Fibroblast of lung (primary cell): Measurements from ENCODE around the gene ATP9B. TPM values are rescaled to one million over a fixed set of nuclear protein-coding genes. Genes with fewer than 3 reads are reported as not detected.

ENCODE experiments used
- DNase-seq, 2 donors: peaks; one replicate each; pipeline versions ENCODE4 v3.0.0 to v3.0.0-alpha.2; 2010; ENCODE audit warnings: low read depth in 2 of 2
- H2AFZ ChIP-seq: 2 replicates; pipeline ENCODE4 v1.5.1; 2012; ENCODE audit warnings: low read length, control low read depth, inconsistent platforms
- H3K27ac ChIP-seq: 2 replicates; pipeline ENCODE4 v1.5.1; 2011; ENCODE audit warnings: low read length, control low read depth; ENCODE audit not compliant: insufficient read depth
- H3K27me3 ChIP-seq: 2 replicates; pipeline ENCODE4 v1.5.1; 2011; ENCODE audit warnings: mild to moderate bottlenecking, low read length; ENCODE audit not compliant: control insufficient read depth, insufficient read depth
- H3K36me3 ChIP-seq: 2 replicates; pipeline ENCODE4 v1.5.1; 2011; ENCODE audit warnings: low read length; ENCODE audit not compliant: control insufficient read depth, insufficient read depth
- H3K4me1 ChIP-seq: 2 replicates; pipeline ENCODE4 v1.5.1; 2011; ENCODE audit warnings: low read length; ENCODE audit not compliant: control insufficient read depth, insufficient read depth; ENCODE audit errors: extremely low read depth
- H3K4me2 ChIP-seq: 2 replicates; pipeline ENCODE4 v1.5.1; 2011; ENCODE audit warnings: low read length, control low read depth; ENCODE audit not compliant: insufficient read depth; ENCODE audit errors: extremely low read depth
- H3K4me3 ChIP-seq, 4 experiments: fragments of 200-600 bp in 1 of 4; sonication (generic) in 1 of 4; replicated peaks in 1 of 4; 2 replicates each; pipeline ENCODE4 v1.5.1; 2011 to 2016; ENCODE audit warnings: low read length in 4 of 4, low read depth in 3 of 4, mild to moderate bottlenecking in 3 of 4, control low read depth in 2 of 4, inconsistent platforms in 1 of 4, mixed read lengths in 1 of 4; ENCODE audit not compliant: insufficient read depth in 1 of 4; ENCODE audit errors: control extremely low read depth in 1 of 4
- H3K79me2 ChIP-seq: 2 replicates; pipeline ENCODE4 v1.5.1; 2012; ENCODE audit warnings: mild to moderate bottlenecking, low read length, inconsistent platforms; ENCODE audit not compliant: control insufficient read depth, insufficient read depth
- H3K9ac ChIP-seq: 2 replicates; pipeline ENCODE4 v1.5.1; 2011; ENCODE audit warnings: mild to moderate bottlenecking, low read length, control low read depth; ENCODE audit not compliant: insufficient read depth
- H3K9me3 ChIP-seq: 2 replicates; pipeline ENCODE4 v1.5.1; 2012; ENCODE audit warnings: low read depth, low read length; ENCODE audit not compliant: control insufficient read depth, insufficient read depth
- H4K20me1 ChIP-seq: 2 replicates; pipeline ENCODE4 v1.5.1; 2011; ENCODE audit warnings: low read length; ENCODE audit not compliant: control insufficient read depth, insufficient read depth; ENCODE audit errors: extremely low read depth
- EZH2 ChIP-seq: IDR thresholded peaks from 2 replicates; pipeline ENCODE4 v1.5.1; 2012; ENCODE audit warnings: low read length, control low read depth, mild to moderate bottlenecking; ENCODE audit errors: missing control alignments
- polyA plus RNA-seq, 2 donors: library from polyadenylated mRNA; depleted of rRNA in 1 of 2; stranded (reverse) in 1 of 2; unstranded in 1 of 2; fragments of >200 nt; gene quantifications; 2 replicates each; pipeline ENCODE4 v1.2.1, GENCODE V29; 2011 to 2012; ENCODE audit warnings: missing spikeins in 1 of 2
- total RNA-seq: library from RNA; depleted of rRNA; stranded (reverse); fragments of >200 nt; gene quantifications from 2 replicates; pipeline ENCODE4 v1.2.1, GENCODE V29; 2014
- TF ChIP-seq, protein P1 (sequence below), 2 donors: IDR thresholded peaks in 1 of 2; conservative IDR thresholded peaks in 1 of 2; 1 replicate in 1 of 2; 2 replicates in 1 of 2; pipeline ENCODE4 v1.5.1; 2011 to 2012; ENCODE audit warnings: low read length in 2 of 2, control low read depth in 1 of 2, inconsistent platforms in 1 of 2, low read depth in 1 of 2, mild to moderate bottlenecking in 1 of 2

The ATP9B gene
- total and polyA plus RNA-seq, 2 donors (not counting 1 experiment from before 2014, with no cell fraction given), result 11.2 to 27.7 TPM

DNA sequence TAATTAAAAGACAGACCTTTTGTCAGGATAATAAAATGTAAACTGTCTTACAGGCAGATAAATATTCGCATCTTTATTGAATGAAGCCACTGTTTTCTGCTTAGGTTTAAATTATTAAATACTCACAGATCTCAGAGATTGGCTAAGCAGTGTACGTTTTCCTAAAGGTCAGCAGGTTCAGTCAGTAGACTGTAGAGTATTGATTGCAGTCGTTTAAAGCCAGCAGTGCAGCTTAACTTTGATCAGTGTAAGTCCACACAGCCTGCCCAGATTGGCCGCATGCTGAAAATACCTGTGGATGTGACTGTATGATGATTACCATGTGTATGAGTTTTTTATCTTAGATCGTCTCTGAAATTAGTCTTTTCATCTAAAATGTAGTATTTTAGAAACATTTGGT is 42.3 kb downstream of the ATP9B start:
- Histone ChIP-seq H3K9me3 (no peaks in the 10 kb centered on the region), H3K9ac (no peak overlapping the region), H3K27ac (no peak overlapping the region), H3K4me2 (no peak overlapping the region), H3K36me3 (no peaks in the 10 kb centered on the region), H4K20me1 (no peaks in the 10 kb centered on the region), H3K4me3 (no peak overlapping the region), H2AFZ (no peak overlapping the region), H3K27me3 (no peaks in the 10 kb centered on the region), H3K4me1 (no peaks in the 10 kb centered on the region), H3K79me2 (peaks cover 3% of the 10 kb centered on the region)
- TF ChIP-seq EZH2, result no peak
- TF ChIP-seq, protein P1, sequence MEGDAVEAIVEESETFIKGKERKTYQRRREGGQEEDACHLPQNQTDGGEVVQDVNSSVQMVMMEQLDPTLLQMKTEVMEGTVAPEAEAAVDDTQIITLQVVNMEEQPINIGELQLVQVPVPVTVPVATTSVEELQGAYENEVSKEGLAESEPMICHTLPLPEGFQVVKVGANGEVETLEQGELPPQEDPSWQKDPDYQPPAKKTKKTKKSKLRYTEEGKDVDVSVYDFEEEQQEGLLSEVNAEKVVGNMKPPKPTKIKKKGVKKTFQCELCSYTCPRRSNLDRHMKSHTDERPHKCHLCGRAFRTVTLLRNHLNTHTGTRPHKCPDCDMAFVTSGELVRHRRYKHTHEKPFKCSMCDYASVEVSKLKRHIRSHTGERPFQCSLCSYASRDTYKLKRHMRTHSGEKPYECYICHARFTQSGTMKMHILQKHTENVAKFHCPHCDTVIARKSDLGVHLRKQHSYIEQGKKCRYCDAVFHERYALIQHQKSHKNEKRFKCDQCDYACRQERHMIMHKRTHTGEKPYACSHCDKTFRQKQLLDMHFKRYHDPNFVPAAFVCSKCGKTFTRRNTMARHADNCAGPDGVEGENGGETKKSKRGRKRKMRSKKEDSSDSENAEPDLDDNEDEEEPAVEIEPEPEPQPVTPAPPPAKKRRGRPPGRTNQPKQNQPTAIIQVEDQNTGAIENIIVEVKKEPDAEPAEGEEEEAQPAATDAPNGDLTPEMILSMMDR (conservative IDR thresholded peaks at IDR 0.05 in 1 of 2, IDR thresholded peaks at IDR 0.05 in 1 of 2; ENCODE audit: low read depth in 1 of 2, low read length in 2 of 2), result no peak
- DNase-seq, result no peak

DNA sequence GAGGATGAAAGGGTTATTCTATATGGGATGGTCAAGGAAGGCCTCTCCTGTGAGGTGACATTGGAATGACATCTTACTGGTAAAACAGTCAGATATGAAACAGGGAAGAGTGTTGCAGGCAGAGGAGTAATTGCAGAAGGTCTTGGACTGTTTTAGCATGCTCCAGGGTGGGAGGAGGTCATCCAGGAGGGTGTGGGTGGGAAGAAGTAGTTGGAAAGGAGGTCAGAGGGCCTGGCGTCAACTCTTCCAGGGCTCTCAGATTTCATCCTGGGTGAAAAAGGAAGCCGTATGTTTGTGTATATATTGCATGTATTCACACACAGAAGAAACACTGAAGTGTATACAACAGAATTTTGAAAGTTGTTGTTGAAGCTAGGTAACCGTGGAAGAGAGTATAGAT is 48.2 kb downstream of the ATP9B start:
- Histone ChIP-seq H3K4me1 (no peaks in the 10 kb centered on the region), H3K79me2 (no peaks in the 10 kb centered on the region), H3K27ac (no peak overlapping the region), H2AFZ (no peak overlapping the region), H3K27me3 (no peaks in the 10 kb centered on the region), H3K36me3 (no peaks in the 10 kb centered on the region), H3K9ac (no peak overlapping the region), H3K4me2 (no peak overlapping the region), H3K9me3 (no peaks in the 10 kb centered on the region), H4K20me1 (no peaks in the 10 kb centered on the region), H3K4me3 (no peak overlapping the region)
- TF ChIP-seq, protein P1 (conservative IDR thresholded peaks at IDR 0.05 in 1 of 2, IDR thresholded peaks at IDR 0.05 in 1 of 2; ENCODE audit: low read depth in 1 of 2, low read length in 2 of 2), result no peak
- no peak for TF ChIP-seq EZH2
- peak in 1 of 2 donors; percentile 53 for DNase-seq

DNA sequence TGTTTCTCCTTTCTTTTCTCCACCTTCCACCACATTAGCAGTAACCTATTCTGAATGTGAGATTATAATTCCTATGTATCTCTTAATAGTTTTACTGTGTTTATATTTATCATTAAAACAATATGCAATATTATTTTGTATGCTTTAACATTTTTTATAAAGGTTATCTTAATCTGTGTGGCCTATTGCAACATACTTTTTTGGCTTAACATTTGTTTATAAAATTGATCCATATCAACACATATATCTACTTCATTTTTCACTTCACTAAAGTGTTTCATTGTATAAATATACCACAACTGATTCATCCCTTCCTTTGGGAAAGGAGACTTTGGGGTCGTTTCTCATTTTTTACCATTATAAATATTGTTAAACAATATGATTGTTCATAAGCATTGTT is 48.6 kb downstream of the ATP9B start:
- Histone ChIP-seq H3K9ac (no peak overlapping the region), H3K9me3 (no peaks in the 10 kb centered on the region), H2AFZ (no peak overlapping the region), H3K27me3 (no peaks in the 10 kb centered on the region), H4K20me1 (no peaks in the 10 kb centered on the region), H3K4me3 (no peak overlapping the region), H3K27ac (no peak overlapping the region), H3K4me1 (no peaks in the 10 kb centered on the region), H3K4me2 (no peak overlapping the region), H3K36me3 (no peaks in the 10 kb centered on the region), H3K79me2 (no peaks in the 10 kb centered on the region)
- DNase-seq, result no peak
- TF ChIP-seq, protein P1 (conservative IDR thresholded peaks at IDR 0.05 in 1 of 2, IDR thresholded peaks at IDR 0.05 in 1 of 2; ENCODE audit: low read depth in 1 of 2, low read length in 2 of 2), result no peak
- TF ChIP-seq EZH2, result no peak
